Activated effector memory CD4-positive, alpha-beta T cell treated with anti-CD3 and anti-CD28 coated beads, Interleukin-2, amount 50 U/mL, for 16 hours (primary cell): Measurements from ENCODE around the gene PARD3.
"Not testable (repeated sequence)": the region's sequence is repeated elsewhere in the genome, so short reads cannot be mapped to it uniquely, and the experiment has no call there.

Experiments used
- DNase-seq: peaks from one replicate; pipeline ENCODE4 v3.0.0-alpha.2; 2020

The PARD3 gene

GRCh38 chr10:34280599-34281374 is 534.3 kb downstream of the PARD3 start:
- no peak for DNase-seq

- DNase-seq, result no peak
These were observed 539.4 kb downstream of the PARD3 start for GRCh38 chr10:34275626-34276130.

- DNase-seq, result no peak
These were observed 540.2 kb downstream of the PARD3 start for GRCh38 chr10:34274906-34275305.

- DNase-seq, result no peak
These were observed 541.8 kb downstream of the PARD3 start for GRCh38 chr10:34273340-34273739.

- no peak for DNase-seq
These were observed 542.8 kb downstream of the PARD3 start for GRCh38 chr10:34272316-34272715.

- DNase-seq, result not testable (repeated sequence)
These were observed 546.7 kb downstream of the PARD3 start for GRCh38 chr10:34268410-34268809.

GRCh38 chr10:34262985-34263384 is 552.1 kb downstream of the PARD3 start:
- no peak for DNase-seq

- DNase-seq, result no peak
These were observed 554.2 kb downstream of the PARD3 start for GRCh38 chr10:34260904-34261303.

GRCh38 chr10:34256216-34256615 is 558.9 kb downstream of the PARD3 start:
- DNase-seq, result no peak

GRCh38 chr10:34255035-34255434 is 560.1 kb downstream of the PARD3 start:
- no peak for DNase-seq

GRCh38 chr10:34254596-34254995 is 560.5 kb downstream of the PARD3 start:
- DNase-seq, result no peak

- DNase-seq, result no peak
These were observed 563.0 kb downstream of the PARD3 start for GRCh38 chr10:34252111-34252510.

- DNase-seq, result no peak
These were observed 563.9 kb downstream of the PARD3 start for GRCh38 chr10:34251177-34251576.

- DNase-seq, result no peak
These were observed 564.4 kb downstream of the PARD3 start for GRCh38 chr10:34250722-34251121.

GRCh38 chr10:34249634-34250033 is 565.5 kb downstream of the PARD3 start:
- no peak for DNase-seq

- DNase-seq, result no peak
These were observed 567.5 kb downstream of the PARD3 start for GRCh38 chr10:34247560-34247959.

- no peak for DNase-seq
These were observed 570.2 kb downstream of the PARD3 start for GRCh38 chr10:34244756-34245484.

- no peak for DNase-seq
These were observed 573.7 kb downstream of the PARD3 start for GRCh38 chr10:34241226-34242000.

GRCh38 chr10:34240039-34240438 is 575.1 kb downstream of the PARD3 start:
- DNase-seq, result no peak

- DNase-seq, result no peak
These were observed 577.1 kb downstream of the PARD3 start for GRCh38 chr10:34237898-34238455.

- DNase-seq, result no peak
These were observed 578.2 kb downstream of the PARD3 start for GRCh38 chr10:34236931-34237330.

- DNase-seq, result no peak
These were observed 579.8 kb downstream of the PARD3 start for GRCh38 chr10:34235164-34235832.
